Thyroid gland (tissue), 4 donors: ENCODE measurements around the gene BAG2. TPM values are rescaled to one million over a fixed set of nuclear protein-coding genes. Genes with fewer than 3 reads are reported as not detected.

Experiments used
- DNase-seq, 2 donors: peaks; one replicate each; pipeline ENCODE4 v3.0.0-alpha.2; 2019
- H3K27ac ChIP-seq, 3 donors: fragments of 200-600 bp; sonication (generic); 1 replicate in 2 of 3; 2 replicates in 1 of 3; pipeline ENCODE4 v1.5.1; 2016 to 2019; ENCODE audit warnings: mild to moderate bottlenecking in 1 of 3, moderate library complexity in 1 of 3
- H3K27me3 ChIP-seq: fragments of 200-600 bp; sonication (generic); one replicate; pipeline ENCODE4 v1.5.1; 2019
- H3K36me3 ChIP-seq, 2 donors: fragments of 200-600 bp; sonication (generic); one replicate each; pipeline ENCODE4 v1.5.1; 2016 to 2019
- H3K4me1 ChIP-seq, 2 donors: fragments of 200-600 bp; sonication (generic); one replicate each; pipeline ENCODE4 v1.5.1; 2017 to 2019
- H3K4me3 ChIP-seq, 3 donors: fragments of 200-600 bp; sonication (generic); replicated peaks in 1 of 3; 1 replicate in 2 of 3; 2 replicates in 1 of 3; pipeline ENCODE4 v1.5.1; 2016; ENCODE audit warnings: mild to moderate bottlenecking in 1 of 3
- H3K9me3 ChIP-seq: fragments of 200-600 bp; sonication (generic); one replicate; pipeline ENCODE4 v1.5.1; 2017
- CTCF ChIP-seq, 6 experiments: fragments of 200-600 bp in 3 of 6; fragments of 450-650 bp in 3 of 6; sonication (generic) in 3 of 6; IDR thresholded peaks; one replicate each; pipeline ENCODE4 v1.5.1; 2016 to 2019; ENCODE audit warnings: antibody characterized with exemption in 6 of 6, mild to moderate bottlenecking in 2 of 6, inconsistent platforms in 1 of 6, moderate library complexity in 1 of 6
- POLR2A ChIP-seq, 2 donors: fragments of 450-650 bp; IDR thresholded peaks; one replicate each; pipeline ENCODE4 v1.6.1; 2017; ENCODE audit warnings: antibody characterized with exemption in 2 of 2, mild to moderate bottlenecking in 2 of 2, moderate library complexity in 1 of 2
- WGBS, 2 donors: methylation state at CpG; one replicate each; pipeline ENCODE4 v1.1.5; 2017; 5-methylcytosine and 5-hydroxymethylcytosine counted together
- intact Hi-C: fragments of 100-400 bp; cut with DNase I; formaldehyde crosslinking; loops from one replicate; pipeline ENCODE4 v1.15.1; 2023
- total RNA-seq, 4 donors: library from RNA; depleted of rRNA; stranded (reverse); fragments of >200 nt; gene quantifications; one replicate each; pipeline ENCODE4 v1.2.3, GENCODE V29; 2016

Gene BAG2
- total RNA-seq, 4 donors from 2014 or later, result 9.5 to 11.5 (median 10.9) TPM

- Histone ChIP-seq H3K4me3 (peak overlapping the region in 2 of 3 donors; percentile 87 to 89), H3K36me3 (no peaks in the 10 kb centered on the region), H3K27ac (peak overlapping the region; percentile 61 to 97 (median 94)), H3K27me3 (no peaks in the 10 kb centered on the region), H3K4me1 (peaks cover 4 to 7% of the 10 kb centered on the region in 2 donors), H3K9me3 (no peaks in the 10 kb centered on the region)
- 19 to 27% methylated on average over 5 of the region's 5 CpGs for WGBS, 2 donors
- TF ChIP-seq CTCF (IDR thresholded peaks at IDR 0.05), result no peak
- no peak for TF ChIP-seq POLR2A (IDR thresholded peaks at IDR 0.05)
- intact Hi-C loops, result loop anchor here (5.0 to 10.0 kb wide), 2 partner anchors 50 to 92 kb away; partner anchors contain the start of genes BAG2 and PRIM2
- DNase-seq, result no peak
These were observed 50.6 kb downstream of the BAG2 start for GRCh38 chr6:57222743-57223077.

DNA sequence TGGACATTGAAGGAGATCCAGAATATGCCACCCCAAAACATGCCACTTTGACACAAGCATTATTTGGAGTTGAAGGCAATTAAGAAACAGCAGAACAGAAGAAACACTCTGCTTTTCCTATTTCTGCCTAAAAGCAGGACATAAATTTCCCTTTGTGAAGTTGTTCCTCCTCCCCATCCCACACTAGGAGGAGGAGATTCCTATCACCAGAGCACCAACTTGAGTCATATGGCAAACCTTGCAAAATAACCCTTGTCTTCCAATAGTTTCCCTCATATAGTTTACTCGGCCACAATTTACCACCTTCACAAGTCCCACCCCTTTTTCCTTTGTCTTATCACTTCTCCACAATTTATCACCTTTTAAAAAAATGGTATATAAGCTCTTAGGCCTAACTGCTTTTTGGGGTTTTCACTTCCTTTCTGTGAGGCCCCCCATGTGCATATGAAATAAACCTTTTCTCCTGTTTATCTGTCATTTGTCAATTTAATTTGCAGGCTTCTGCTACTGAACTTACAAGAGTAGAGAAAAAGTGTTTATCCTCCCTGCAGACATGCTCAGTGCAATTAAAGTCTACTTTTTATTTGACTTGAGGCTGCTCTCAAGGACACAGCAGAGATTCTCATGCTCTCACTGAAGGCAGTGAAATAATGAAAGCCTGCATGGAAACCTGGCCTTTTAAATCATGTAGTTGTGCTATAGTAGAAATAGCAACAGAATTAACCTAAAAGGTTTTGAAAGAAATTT is 52.8 kb downstream of the BAG2 start:
- H3K36me3 ChIP-seq, result no peaks in the 10 kb centered on the region
- no peak overlapping the region for H3K27ac ChIP-seq
- intact Hi-C loops, result loop anchor here (5.0 to 10.0 kb wide), 2 partner anchors 53 to 90 kb away; partner anchors contain the start of genes BAG2 and PRIM2
- DNase-seq, result no peak
- H3K27me3 ChIP-seq, result no peaks in the 10 kb centered on the region
- H3K4me3 ChIP-seq, result no peak overlapping the region
- peaks cover 4 to 5% of the 10 kb centered on the region in 2 donors for H3K4me1 ChIP-seq
- TF ChIP-seq CTCF (IDR thresholded peaks at IDR 0.05) (no peak), POLR2A (IDR thresholded peaks at IDR 0.05) (no peak)
- no peaks in the 10 kb centered on the region for H3K9me3 ChIP-seq
- WGBS, 2 donors, result 86 to 91% methylated on average over 1 of the region's 1 CpG

DNA sequence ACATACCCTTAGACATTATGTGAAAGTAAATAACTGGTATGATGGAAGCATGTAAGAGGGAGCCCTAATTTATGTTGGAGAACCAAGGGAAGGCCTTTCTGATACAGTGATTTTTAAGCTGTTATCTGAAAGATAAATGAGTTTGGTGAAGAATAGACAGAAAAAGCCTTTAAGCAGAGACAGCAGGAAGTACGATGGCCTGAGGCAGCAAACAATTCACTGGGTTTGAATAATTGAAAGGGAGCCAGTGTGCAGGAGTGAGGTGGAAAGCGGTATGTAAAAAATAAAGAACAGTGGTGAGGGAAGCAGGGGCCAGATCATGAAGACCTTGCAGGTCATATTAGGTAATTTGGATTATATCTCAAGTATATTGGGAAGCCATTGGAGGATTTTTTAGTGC is 54.1 kb downstream of the BAG2 start:
- no peak for TF ChIP-seq CTCF (IDR thresholded peaks at IDR 0.05)
- no peak for TF ChIP-seq POLR2A (IDR thresholded peaks at IDR 0.05)
- H3K27ac ChIP-seq, result no peak overlapping the region
- 77 to 82% methylated on average over 2 of the region's 2 CpGs for WGBS, 2 donors

More for the DNA sequence above, 54.1 kb downstream of the BAG2 start:
- H3K27me3 ChIP-seq, result no peaks in the 10 kb centered on the region
- no peak overlapping the region for H3K4me3 ChIP-seq
- DNase-seq, result no peak
- peaks cover 3 to 4% of the 10 kb centered on the region in 2 donors for H3K4me1 ChIP-seq
- H3K36me3 ChIP-seq, result no peaks in the 10 kb centered on the region
- intact Hi-C loops, result loop anchor here (10.0 kb wide), 1 partner anchor 89 kb away; the partner anchor contains the start of gene PRIM2
- no peaks in the 10 kb centered on the region for H3K9me3 ChIP-seq

Other genes with a start within 250 kb of the BAG2 start
- 1 to 10 TPM; 1.1 to 7.1 (median 3.0) TPM for gene BEND6, start 217.2 kb upstream of the BAG2 start, total RNA-seq
- gene KIAA1586, start 125.6 kb upstream of the BAG2 start, total RNA-seq, result 10 to 100 TPM in 2 of 4 donors, 1 to 10 TPM in 2; 9.1 to 16.8 (median 11.0) TPM
- gene ZNF451, start 82.1 kb upstream of the BAG2 start, total RNA-seq, result 100 to 1,000 TPM in 1 of 4 donors, 10 to 100 TPM in 3; 71.7 to 126 (median 85.6) TPM
- gene RAB23, start 50.0 kb downstream of the BAG2 start, total RNA-seq, result 10 to 100 TPM; 19.6 to 38.9 (median 27.9) TPM
- gene PRIM2, start 145.3 kb downstream of the BAG2 start, total RNA-seq, result 10 to 100 TPM; 11.0 to 16.2 (median 13.3) TPM